ENCODE measurements around the gene BID.
"Not testable (repeated sequence)": the region's sequence is repeated elsewhere in the genome, so short reads cannot be mapped to it uniquely, and the experiment has no call there.

Gene BID

DNA sequence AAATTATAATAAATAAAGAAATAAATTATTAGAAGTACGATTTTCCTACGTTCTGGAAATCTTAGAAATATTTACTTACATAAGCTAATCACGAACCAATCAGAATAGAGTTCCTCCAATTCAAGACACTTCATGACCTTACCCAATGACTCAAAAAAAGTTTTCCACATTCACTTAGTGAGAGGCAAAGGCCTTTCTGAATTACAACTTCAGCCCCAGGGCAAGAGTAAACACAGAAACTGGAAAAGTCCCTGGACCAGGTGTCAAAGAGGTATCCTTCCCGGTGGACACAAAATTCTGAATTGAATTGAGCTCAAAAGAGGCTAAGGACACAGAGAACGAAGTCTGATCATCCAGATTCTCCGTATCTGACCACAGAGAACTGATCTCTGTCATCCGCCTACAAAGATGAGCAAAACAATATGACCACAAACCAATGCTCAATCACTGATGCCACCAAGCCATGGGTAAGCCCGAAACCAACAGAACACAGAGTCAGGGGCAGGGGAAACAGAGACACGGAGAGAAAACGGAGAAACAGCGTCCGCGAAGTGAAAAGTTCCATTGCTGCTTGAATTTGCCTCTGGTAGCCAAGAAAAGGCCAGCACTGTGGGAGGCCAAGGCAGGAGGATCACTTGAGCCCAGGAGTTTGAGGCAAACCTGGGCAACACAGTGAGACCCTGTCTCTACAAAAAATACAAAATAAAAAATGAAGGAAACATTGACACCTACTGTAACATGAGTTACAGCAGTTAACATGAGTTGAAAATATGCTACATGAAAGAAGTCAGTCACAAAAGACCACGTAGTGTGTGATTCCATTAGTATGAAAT, 6.8 kb downstream of the BID start:
- DNase-seq, result no peak

DNA sequence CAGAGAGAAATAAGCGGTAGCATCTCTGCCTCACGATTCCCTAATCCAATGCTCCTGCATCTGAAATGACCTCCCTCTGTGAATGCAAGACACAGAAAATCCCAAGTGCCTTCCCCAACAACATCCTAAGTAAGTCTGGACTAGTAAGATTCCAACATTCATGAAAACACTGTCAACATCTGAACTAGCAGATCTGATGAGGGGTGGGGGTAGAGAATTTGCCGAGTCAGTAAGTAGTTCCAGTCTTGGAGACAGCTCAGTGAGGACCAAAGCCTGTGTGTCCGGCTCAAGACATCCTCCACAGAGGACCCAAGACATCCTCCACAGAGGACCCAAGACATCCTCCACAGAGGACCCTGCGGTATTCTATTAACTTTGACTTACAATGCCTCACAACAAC, 9.4 kb downstream of the BID start:
- DNase-seq, result not testable (repeated sequence)

DNA sequence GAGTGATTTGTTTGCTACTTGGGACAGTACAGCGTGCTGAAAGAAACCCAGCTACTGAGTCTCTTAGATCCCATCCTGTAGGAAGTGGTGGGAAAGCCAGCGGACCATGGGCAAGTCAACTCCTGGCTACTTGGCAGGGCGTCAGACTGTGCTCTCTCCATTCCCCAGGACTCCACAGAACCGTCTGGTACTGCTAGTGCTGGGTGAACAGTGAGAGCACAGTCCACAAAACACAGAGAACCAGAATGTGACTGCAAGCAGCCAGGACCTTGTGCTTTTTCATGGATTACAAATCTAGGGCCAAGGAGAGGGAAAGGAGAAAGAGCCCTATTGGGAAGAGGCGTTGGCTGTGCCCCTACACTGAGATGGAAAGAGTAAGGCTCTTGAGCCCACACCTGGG, 10.2 kb downstream of the BID start:
- DNase-seq, result no peak

DNA sequence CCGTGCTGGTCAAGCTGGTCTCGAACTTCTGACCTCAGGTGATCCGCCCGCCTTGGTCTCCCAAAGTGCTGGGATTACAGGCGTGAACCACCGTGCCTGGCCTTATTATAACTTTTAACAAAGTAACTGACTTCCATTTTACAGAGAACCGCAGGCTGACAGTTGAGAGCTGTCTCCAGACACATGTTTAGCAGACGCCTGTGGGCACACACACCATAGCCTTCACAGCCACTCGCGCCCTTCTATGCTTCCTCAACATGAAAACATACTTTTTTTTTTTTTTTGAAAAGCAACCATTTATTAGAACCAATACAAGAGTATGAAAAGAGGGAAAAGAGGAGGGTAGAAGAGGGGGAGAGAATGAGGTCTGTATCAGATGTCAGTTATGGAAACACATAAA, 10.8 kb downstream of the BID start:
- DNase-seq, result not testable (repeated sequence)

DNA sequence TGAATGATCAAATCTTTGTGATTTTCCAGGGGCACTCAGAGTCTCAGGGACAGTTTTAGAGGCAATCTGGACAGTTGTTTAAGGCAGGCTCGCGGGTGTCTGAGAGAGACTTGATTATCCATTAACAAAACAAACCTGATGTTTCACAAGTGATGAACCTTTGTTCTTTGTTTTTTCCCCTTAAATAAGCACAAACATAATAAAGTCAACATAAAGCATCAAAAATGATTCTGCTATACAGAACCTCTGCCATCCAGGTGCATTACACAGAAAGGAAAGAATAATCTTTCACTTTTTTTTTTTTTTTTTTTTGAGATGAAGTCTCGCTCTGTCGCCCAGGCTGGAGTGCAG, 13.2 kb downstream of the BID start:
- no peak for DNase-seq

DNA sequence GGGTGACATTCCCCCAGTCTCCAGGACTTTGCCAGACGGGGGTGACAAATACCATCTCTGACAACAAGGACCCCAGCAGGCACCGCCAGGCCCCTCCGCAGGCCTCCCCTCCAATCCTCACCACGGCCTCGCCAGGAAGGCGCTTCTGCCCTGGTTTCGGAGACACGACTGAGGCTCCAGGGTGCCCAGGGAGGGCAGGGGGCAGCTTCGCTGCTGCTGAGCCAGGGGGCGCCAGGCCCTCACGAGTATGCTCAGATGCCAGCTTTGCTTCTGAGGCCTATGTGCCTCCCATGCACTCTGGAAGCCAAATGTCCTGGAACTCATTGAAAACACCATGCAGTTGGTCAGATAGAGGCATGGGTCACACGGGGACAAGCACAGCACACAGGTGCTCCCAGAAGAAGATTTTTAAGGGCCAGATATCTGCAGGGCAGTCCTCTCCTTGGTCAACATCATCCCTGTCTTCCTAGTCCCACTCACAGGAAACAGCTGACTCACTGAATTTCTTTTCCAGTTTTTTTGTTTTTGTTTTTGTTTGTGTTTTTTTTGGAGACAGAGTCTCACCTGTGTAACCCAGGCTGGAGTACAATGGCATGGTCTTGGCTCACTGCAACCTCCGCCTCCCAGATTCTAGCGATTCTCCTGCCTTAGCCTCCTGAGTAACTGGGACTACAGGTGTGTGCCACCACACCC, 19.9 kb downstream of the BID start:
- peak; percentile 25 for DNase-seq

DNA sequence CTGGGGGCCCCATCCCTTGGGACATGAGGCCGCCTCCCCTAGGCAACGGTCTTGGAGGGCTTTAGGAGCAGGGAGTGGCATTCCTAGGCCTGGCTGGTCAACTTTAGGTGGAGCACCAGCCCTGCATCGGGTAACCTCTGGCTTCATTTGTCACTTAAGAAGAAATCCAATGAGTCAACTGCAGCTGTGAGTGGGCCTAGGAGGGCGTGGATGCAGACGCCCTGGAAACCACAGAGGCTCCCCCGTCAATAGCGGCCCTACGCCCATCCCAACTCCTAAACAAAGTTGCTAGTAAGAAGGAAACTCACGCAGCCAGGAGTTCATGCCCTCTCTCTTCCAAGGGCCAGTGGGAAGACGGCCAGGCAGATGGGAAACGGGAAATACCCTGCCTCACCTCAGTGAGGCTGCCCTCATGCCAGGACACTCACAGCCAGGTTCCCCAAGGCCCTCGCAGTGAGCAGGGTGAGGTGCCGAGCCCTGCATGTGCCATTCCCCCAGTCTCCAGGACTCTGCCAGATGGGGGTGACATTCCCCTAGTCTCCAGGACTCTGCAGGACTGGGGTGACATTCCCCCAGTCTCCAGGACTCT, 20.8 kb downstream of the BID start:
- DNase-seq, result no peak

DNA sequence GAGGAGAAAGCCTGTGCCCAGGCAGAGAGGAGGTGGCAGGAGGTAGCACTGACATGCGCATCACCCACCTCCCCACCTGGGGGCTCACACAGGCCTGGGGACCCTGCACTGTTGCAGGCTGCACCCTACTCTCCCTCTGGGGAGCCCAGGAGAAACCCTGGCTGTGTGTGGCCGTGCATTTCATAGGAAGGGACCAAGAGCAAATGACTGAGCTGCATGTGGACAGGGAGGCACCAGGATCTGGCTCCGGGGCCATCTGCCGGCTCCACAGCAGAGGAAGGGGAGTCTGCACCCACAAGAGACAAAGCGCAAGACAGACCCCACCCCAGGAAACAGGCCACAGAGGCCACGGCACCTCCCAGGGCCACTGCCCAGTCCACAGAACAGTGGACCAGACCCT, 22.7 kb downstream of the BID start:
- DNase-seq, result no peak

DNA sequence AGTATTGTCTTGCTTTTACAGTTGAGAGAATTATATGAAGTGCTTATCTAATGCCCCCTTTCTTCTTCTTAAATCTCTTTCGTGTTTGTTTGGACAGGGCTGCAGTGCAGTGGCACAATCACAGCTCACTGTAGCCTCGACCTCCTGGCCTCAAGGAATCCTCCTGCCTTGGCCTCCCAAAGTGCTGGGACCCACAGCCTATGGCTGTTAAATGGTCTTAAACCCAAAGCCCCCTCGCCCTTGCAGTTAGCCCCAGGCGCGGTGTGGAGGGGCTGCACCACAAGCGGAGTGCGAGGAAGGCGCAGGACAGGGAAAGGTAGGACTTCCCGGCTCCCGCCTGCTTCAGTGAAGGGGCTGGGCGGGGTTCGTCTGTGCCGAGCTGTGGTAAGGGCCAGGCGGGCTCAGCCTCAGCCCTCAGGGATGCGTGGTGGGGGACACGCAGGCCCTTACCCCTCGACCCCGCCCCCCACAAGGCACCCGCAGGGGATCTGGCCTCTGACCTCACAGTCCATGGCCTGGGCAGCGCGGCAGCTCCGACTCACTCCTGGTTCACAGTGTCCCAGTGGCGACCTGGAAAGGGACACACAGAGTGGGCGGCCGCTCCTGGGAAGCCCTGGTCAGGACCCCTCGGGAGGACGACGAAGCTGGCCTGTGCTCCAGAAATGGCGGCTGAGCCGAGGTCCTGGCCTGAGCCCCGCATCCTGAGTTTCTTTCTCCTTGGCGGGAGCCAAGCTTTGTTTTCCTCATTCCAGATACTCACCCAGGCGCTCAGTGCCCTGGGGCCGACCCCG, 24.5 kb downstream of the BID start:
- no peak for DNase-seq

DNA sequence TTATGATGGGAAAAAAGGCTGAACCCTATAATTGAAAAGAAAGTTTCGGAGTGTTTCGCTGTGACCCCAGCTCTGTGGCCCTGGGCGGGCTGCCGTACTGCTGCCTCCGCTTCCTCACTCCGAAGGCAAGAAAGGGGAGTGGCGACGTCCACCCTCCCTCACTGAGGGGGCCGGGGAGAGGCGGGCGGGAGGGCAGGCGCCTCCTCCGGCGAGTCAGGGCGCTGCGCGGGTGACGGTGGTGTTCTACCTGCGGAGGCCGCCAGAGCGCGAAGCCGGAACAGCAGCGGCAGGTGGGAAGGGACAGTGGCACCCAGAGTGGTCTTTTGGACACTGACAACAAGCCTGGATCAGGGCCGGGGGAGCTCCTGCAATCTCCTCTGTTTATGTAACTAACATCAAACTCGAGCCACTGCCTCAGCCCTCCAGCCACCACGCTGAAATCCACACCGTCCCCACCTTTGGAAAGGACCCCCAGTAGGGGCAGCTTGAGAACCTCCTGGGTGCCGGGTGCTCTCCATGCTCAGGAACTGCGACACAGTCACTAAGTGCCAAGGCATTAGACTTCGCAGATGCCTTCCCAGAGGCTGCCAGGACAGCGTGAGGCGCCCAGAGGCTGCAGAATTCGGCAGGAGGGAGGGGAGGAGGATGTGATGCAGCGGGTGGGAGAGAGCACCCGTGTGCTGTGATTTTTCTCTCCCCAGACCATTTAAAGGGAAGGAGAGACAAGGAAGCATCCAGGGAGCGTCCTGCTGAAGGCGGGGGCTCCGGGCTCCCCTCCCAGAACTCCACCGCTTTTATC, 25.5 kb downstream of the BID start:
- no peak for DNase-seq

DNA sequence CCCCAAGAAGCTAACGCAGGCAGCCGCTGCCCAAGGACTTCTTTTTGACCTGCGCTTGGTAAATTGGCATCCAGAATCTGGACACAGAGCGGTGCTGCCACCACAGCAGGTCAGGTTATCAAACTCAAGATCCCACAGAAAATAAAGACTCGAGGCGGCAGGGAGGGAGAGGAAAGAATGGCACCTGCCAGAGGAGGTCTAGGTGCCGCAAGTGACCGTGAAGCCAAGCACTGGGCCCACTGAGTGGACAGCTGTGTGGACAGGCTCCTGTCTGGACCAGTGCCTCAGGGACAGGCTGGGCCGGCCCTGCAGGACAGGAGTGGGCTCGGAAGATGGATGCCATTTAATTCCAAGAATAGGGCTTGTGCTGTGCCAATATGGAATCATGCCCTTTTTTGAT, 27.4 kb downstream of the BID start:
- no peak for DNase-seq

DNA sequence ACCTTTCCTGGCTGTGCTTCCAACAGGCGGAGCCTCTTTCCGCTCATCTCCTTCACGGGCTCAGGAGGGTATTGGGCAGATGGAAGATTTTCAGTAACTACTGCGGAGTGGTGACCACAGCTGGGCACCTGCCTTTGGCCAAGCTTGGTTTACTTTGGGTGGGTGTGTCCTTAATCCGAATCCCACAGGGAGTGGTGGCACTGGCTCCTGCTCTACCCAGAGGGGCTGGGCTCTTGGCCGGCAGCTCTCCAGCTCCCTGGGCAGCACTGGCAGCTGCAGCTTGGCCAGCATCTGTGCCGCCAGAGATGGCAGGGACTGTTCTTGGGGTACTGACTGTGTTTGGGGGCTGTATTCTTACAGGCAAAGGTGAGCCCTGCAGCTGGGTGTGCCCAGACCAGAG, 29.8 kb downstream of the BID start:
- DNase-seq, result peak; percentile 65

DNA sequence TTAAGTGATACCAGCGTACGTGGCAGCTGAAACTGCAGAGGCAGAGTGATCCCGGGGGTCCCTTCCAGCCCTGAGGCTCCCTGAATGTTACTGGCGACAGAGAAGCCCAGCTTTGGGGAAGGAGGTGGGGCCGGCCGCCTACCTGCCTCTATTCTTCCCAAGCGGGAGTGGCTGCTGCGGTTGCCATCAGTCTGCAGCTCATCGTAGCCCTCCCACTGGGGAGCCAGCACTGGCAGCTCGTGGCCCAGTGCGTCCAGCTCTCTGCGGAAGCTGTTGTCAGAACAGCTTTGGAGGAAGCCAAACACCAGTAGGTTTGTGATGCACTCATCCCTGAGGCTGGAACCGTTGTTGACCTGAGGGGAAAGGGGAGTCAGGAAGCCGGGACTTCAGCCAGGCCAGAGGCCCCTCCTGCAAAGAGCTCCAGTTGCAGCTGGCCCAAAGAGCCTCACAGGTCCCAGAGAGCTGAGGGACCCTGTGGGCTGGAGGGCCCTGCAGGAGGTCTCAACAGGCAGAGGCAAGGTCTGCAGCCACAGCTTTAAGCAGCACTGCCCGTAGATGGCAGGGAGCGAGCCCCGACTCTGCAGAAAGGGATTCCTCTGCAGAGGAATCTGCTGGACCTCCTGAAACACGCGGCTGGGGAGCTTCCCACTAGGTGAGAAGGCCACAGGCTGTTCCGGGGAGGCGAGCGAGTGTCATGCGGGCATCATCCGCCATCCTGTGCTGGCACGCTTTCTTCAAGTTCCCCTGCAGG, 30.4 kb downstream of the BID start:
- DNase-seq, result no peak

DNA sequence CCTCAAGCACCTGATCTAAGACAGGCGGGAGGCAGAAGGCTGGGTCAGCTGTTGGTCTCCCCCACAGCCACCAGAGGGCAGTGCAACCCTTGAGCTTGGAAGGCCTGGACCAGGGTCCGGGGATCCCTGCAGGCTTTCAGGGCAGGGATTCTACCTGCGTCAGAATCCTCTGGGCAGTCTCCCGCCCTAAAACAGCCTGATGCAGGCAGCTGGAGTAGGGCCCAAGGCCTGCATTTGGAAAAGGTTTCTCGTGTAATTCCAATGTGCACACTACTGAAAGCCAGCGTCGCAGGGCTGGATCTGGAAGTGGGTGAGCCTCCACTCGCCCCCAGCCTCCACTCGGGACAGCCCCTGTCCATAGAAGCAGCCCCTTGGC, 31.8 kb downstream of the BID start:
- DNase-seq, result peak; percentile 82

DNA sequence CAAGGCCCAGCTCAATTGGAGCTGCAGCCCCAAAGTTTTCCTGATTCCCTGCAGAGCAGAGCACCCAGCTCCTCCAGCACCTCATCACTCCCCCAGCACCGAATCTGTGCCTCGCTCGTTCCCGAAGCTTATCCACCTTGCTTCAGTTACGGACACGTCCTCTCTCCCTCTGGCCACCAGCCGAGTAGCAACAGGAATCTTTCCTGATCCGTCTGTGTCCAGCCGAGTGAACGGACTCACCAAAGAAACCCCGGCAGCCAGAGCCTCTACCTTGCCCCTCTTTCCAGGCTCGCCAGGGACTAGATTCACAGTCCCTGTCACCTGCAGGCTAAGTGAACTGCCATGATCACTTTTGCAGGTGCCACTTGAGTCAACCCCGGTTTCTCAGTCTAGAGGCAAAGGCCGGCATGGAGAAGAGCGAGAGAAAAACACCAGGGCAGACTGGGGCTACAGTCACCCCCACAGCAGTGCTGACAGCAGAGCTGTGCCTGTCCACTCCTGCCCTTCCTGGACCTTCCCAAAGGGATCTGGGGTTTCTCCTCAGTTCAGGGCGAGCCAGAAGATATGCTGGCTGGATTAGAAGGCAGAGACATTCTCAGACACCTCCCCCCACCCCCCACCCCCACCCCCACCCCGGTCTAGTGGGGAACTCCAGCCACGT, 32.3 kb downstream of the BID start:
- DNase-seq, result no peak

DNA sequence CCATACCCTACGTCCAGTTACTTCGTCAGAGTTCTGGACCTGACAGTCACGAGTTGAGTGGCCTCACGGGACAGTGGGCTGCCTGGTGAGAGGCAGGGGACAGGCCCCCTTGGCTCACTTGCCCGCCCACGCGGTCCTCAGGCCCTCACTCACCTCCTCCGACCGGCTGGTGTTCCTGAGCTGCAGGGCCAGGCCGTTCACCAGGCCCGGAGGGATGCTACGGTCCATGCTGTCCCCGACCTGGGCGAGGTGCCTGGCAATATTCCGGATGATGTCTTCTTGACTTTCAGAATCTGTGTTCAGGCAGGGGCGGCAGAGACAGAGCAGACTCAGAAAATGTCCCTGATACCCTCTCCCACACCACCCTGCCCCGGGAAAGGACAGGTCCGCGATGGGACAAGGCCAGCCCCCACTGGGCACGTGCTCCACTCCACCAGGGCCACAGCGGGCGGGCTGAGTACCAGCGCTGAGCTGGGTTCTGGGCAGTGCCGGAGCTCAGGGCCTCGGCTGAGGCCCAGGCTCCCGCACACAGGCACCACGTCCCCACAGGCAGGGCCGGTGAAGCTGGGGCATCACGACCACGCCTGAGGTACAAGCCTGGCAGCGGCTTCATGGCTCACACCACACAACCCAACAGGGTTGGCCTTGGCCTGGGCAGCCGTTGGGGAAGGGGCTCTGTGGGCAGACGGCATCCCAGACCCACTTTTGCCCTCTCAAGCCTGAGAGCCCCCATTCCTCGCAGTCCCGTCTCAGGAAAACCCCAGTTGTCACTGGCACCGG, 34.9 kb downstream of the BID start:
- DNase-seq, result no peak

DNA sequence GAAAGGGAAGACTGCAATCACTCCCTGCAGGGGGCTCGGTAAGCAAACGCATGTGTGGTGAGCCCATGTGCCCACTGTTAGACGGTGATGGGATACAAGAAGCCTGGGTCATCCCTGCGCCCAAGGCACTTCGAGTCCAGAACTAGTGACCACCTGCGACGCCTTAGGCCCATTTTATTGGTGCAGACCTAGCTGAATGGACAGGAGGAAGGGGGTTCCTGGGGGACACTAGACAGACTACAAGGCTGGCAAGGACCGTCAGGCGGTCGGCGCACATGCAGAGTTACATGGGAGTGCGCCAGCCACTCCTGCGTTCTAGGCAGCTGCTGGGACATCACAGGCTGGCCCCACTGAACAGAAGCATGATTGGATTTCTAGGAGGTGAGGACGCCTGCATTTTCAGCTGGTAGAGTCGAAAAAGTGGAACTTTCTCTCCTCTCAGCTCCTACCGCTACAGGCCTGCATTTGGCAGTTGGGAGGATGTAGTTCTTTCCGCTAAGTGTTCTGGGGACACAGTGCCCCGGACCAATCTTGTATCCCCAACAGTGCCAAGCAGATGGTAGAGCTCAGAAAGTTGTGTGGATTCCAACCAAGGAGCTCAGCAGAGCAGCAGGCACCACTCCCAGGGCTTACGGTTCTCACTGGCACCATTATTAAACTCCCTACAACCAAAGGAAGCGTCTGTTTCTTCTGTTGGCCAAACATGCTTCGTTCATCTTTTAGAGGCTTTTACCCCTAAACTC, 35.7 kb downstream of the BID start:
- no peak for DNase-seq

DNA sequence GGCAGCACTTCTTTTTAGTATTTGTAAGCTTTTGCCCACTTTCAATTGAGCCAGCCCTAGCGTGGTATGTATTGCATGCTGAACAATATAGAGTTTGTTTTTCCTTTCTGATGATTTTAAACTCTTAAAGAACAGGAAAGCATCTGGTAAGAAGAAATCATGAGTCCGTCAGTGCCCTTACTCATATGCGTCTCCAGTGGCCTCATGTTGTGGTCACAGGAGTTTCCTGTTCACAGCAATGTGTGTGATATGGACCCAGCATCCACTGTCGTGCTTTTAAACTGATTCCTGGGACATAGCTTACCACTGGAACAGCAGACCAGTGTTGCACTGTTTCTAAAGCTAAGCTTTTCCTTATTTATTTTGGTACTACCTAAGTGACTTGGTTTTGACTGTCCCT, 40.1 kb downstream of the BID start:
- DNase-seq, result no peak

DNA sequence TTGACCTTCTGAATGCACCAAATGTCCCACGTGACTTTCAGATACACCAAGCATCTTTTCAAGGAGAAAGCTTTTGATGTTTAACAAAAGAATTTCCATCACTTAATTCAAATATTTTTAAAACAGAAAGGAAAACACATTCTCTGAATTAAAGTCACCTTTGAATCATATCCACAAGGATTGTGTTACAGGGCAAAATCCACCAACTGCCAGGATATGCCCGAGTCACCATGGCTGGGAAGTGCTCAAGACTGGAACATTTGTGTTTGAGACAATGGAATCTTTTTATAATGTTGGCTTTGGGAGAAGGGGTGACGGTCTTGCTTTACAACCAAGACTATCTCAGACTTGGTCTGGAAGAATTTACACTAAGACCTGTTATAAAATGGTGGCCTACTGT, 40.8 kb downstream of the BID start:
- DNase-seq, result no peak
